OCI-LY3 (cell line): ENCODE data around the gene ROBO1.

ENCODE experiments used
- EZH2phosphoT487 ChIP-seq: fragments of 200-600 bp; shearing (Covaris generic); IDR thresholded peaks from 2 replicates; pipeline ENCODE4 v1.6.1; 2018; ENCODE audit warnings: antibody characterized with exemption, mixed run types, low read depth
- TF ChIP-seq, protein P1 (sequence below): fragments of 200-600, 300-600 bp; sonication (generic); IDR thresholded peaks from 2 replicates; pipeline ENCODE4 v1.5.1; 2014; ENCODE audit warnings: antibody characterized with exemption, low read length, low read depth

DNA sequence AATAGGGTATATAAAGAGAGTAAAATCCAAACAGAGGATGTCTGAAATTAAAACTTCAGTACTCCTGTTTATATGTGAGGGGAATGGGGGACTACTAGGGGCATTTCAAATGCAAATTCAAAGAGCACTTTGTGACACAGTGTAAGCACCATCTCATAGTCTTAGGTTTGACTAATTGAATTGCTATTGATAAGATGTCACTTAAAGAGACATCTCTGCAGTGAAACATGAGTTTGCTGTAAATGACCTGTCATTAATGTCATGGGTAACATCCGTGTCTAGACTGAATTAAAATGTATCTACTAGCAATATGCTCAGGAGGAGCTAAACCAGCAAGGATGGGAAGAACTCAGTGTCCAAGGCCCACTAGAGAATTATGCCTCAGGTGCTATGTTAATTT is 41.0 kb downstream of the ROBO1 start:
- TF ChIP-seq, protein P1, sequence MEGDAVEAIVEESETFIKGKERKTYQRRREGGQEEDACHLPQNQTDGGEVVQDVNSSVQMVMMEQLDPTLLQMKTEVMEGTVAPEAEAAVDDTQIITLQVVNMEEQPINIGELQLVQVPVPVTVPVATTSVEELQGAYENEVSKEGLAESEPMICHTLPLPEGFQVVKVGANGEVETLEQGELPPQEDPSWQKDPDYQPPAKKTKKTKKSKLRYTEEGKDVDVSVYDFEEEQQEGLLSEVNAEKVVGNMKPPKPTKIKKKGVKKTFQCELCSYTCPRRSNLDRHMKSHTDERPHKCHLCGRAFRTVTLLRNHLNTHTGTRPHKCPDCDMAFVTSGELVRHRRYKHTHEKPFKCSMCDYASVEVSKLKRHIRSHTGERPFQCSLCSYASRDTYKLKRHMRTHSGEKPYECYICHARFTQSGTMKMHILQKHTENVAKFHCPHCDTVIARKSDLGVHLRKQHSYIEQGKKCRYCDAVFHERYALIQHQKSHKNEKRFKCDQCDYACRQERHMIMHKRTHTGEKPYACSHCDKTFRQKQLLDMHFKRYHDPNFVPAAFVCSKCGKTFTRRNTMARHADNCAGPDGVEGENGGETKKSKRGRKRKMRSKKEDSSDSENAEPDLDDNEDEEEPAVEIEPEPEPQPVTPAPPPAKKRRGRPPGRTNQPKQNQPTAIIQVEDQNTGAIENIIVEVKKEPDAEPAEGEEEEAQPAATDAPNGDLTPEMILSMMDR = no peak
- TF ChIP-seq EZH2phosphoT487 = no peak
